Neutrophil (primary cell): Measurements from ENCODE around the gene SPG7.

ENCODE experiments used
- H3K27ac ChIP-seq: fragments of 200-600 bp; sonication (generic); 2 replicates; pipeline ENCODE4 v1.5.1; 2016; ENCODE audit warnings: mild to moderate bottlenecking, moderate library complexity
- H3K27me3 ChIP-seq: fragments of 200-600 bp; sonication (generic); 2 replicates; pipeline ENCODE4 v1.6.0; 2016; ENCODE audit warnings: mild to moderate bottlenecking
- H3K36me3 ChIP-seq: fragments of 200-600 bp; sonication (generic); 2 replicates; pipeline ENCODE4 v1.5.1; 2017
- H3K4me1 ChIP-seq, 2 experiments: fragments of 200-600 bp in 1 of 2; sonication (generic) in 1 of 2; 1 replicate in 1 of 2; 2 replicates in 1 of 2; pipeline versions ENCODE4 v1.5.1 to v1.6.1; 2013 to 2016; ENCODE audit warnings: low read depth in 1 of 2, low read length in 1 of 2, mild to moderate bottlenecking in 1 of 2, moderate library complexity in 1 of 2; ENCODE audit not compliant: control insufficient read depth in 1 of 2, insufficient read depth in 1 of 2
- H3K4me3 ChIP-seq, 2 experiments: fragments of 200-600 bp in 1 of 2; sonication (generic) in 1 of 2; 1 replicate in 1 of 2; 2 replicates in 1 of 2; pipeline ENCODE4 v1.5.1; 2013 to 2016; ENCODE audit warnings: low read depth in 1 of 2, low read length in 1 of 2, mild to moderate bottlenecking in 1 of 2, moderate library complexity in 1 of 2
- H3K9me3 ChIP-seq: fragments of 200-600 bp; sonication (generic); 2 replicates; pipeline ENCODE4 v1.5.1; 2016
- CTCF ChIP-seq: fragments of 200-600 bp; sonication (generic); IDR thresholded peaks from 2 replicates; pipeline ENCODE4 v1.5.1; 2016; ENCODE audit warnings: antibody characterized with exemption

Gene SPG7

GRCh38 chr16:89507214-89507833 is 879 bp upstream of the SPG7 start:
- H3K9me3 ChIP-seq: no peaks in the 10 kb centered on the region
- peaks cover 19% of the 10 kb centered on the region for H3K36me3 ChIP-seq
- H3K27me3 ChIP-seq: no peaks in the 10 kb centered on the region
- H3K27ac ChIP-seq: peak overlapping the region; percentile 93
- peaks cover 38 to 45% of the 10 kb centered on the region in 2 experiments for H3K4me1 ChIP-seq
- TF ChIP-seq CTCF: no peak
- peak overlapping the region; percentile 88 to 99 for H3K4me3 ChIP-seq

GRCh38 chr16:89510526-89510925 is 2.3 kb downstream of the SPG7 start:
- Histone ChIP-seq H3K27ac (no peak overlapping the region), H3K27me3 (no peaks in the 10 kb centered on the region), H3K9me3 (no peaks in the 10 kb centered on the region), H3K4me3 (no peak overlapping the region), H3K36me3 (peaks cover 43% of the 10 kb centered on the region), H3K4me1 (peaks cover 30 to 39% of the 10 kb centered on the region in 2 experiments)
- TF ChIP-seq CTCF: no peak

- H3K27ac ChIP-seq: no peak overlapping the region
- H3K9me3 ChIP-seq: no peaks in the 10 kb centered on the region
- peaks cover 50% of the 10 kb centered on the region for H3K36me3 ChIP-seq
- peaks cover 22 to 30% of the 10 kb centered on the region in 2 experiments for H3K4me1 ChIP-seq
- no peaks in the 10 kb centered on the region for H3K27me3 ChIP-seq
- no peak for TF ChIP-seq CTCF
- H3K4me3 ChIP-seq: no peak overlapping the region
Observed at GRCh38 chr16:89511374-89511773, 3.2 kb downstream of the SPG7 start.

- Histone ChIP-seq H3K27ac (no peak overlapping the region), H3K9me3 (no peaks in the 10 kb centered on the region), H3K27me3 (no peaks in the 10 kb centered on the region), H3K4me3 (no peak overlapping the region), H3K36me3 (peaks cover 59% of the 10 kb centered on the region), H3K4me1 (peaks cover 13 to 20% of the 10 kb centered on the region in 2 experiments)
- no peak for TF ChIP-seq CTCF
Observed at GRCh38 chr16:89512453-89512852, 4.2 kb downstream of the SPG7 start.

- TF ChIP-seq CTCF: no peak
- Histone ChIP-seq H3K9me3 (no peaks in the 10 kb centered on the region), H3K4me1 (no peaks in the 10 kb centered on the region), H3K27me3 (no peaks in the 10 kb centered on the region), H3K27ac (no peak overlapping the region), H3K36me3 (peaks cover 78% of the 10 kb centered on the region), H3K4me3 (no peak overlapping the region)
Observed at GRCh38 chr16:89517128-89517527, 8.9 kb downstream of the SPG7 start.
